IPS-20b (cell line): ENCODE results near the gene CNN2.

ENCODE experiments used
- H3K27ac ChIP-seq: one replicate; pipeline ENCODE4 v1.5.1; 2013; ENCODE audit warnings: low read length
- H3K27me3 ChIP-seq: 2 replicates; pipeline ENCODE4 v1.6.1; 2013; ENCODE audit warnings: mild to moderate bottlenecking, low read length, inconsistent platforms; ENCODE audit not compliant: insufficient read depth
- H3K36me3 ChIP-seq: 2 replicates; pipeline ENCODE4 v1.6.1; 2013; ENCODE audit warnings: low read depth, mild to moderate bottlenecking, inconsistent platforms, low read length, moderate library complexity; ENCODE audit not compliant: insufficient read depth
- H3K4me1 ChIP-seq: 2 replicates; pipeline ENCODE4 v1.6.1; 2013; ENCODE audit warnings: mild to moderate bottlenecking, control low read depth, inconsistent platforms, low read length, moderate library complexity; ENCODE audit not compliant: insufficient read depth
- H3K4me3 ChIP-seq: 2 replicates; pipeline ENCODE4 v1.5.1; 2013; ENCODE audit warnings: mild to moderate bottlenecking, low read length, inconsistent platforms
- H3K9ac ChIP-seq: 2 replicates; pipeline ENCODE4 v1.6.1; 2013; ENCODE audit warnings: low read depth, mild to moderate bottlenecking, inconsistent platforms, low read length, moderate library complexity
- H3K9me3 ChIP-seq: 2 replicates; pipeline ENCODE4 v1.6.1; 2013; ENCODE audit warnings: mild to moderate bottlenecking, low read depth, low read length, inconsistent platforms; ENCODE audit not compliant: insufficient read depth

Gene CNN2

GRCh38 chr19:1007399-1008251 lies 18.8 kb upstream of the CNN2 start:
- Histone ChIP-seq H3K9ac (no peak overlapping the region), H3K4me1 (no peaks in the 10 kb centered on the region), H3K4me3 (no peak overlapping the region), H3K9me3 (no peaks in the 10 kb centered on the region), H3K27me3 (0 out of 2 replicates have a peak, but pooled peaks cover under 1% of the 10 kb centered on the region), H3K27ac (no peak overlapping the region), H3K36me3 (peaks cover 20% of the 10 kb centered on the region; the same call in 1 of the 2 replicates)

GRCh38 chr19:1008268-1009040 lies 18.0 kb upstream of the CNN2 start:
- H3K27me3 ChIP-seq = no peaks in the 10 kb centered on the region
- no peak overlapping the region for H3K27ac ChIP-seq
- no peak overlapping the region for H3K9ac ChIP-seq
- no peaks in the 10 kb centered on the region for H3K9me3 ChIP-seq
- peaks cover 27% of the 10 kb centered on the region for H3K36me3 ChIP-seq
- H3K4me1 ChIP-seq = no peaks in the 10 kb centered on the region
- H3K4me3 ChIP-seq = no peak overlapping the region

GRCh38 chr19:1009041-1009980 lies 17.1 kb upstream of the CNN2 start:
- Histone ChIP-seq H3K9me3 (no peaks in the 10 kb centered on the region), H3K4me1 (no peaks in the 10 kb centered on the region), H3K9ac (no peak overlapping the region), H3K4me3 (no peak overlapping the region), H3K27me3 (no peaks in the 10 kb centered on the region), H3K27ac (no peak overlapping the region), H3K36me3 (peaks cover 36% of the 10 kb centered on the region)

GRCh38 chr19:1009981-1010538 lies 16.3 kb upstream of the CNN2 start:
- no peaks in the 10 kb centered on the region for H3K27me3 ChIP-seq
- H3K9ac ChIP-seq = no peak overlapping the region
- no peak overlapping the region for H3K27ac ChIP-seq
- H3K36me3 ChIP-seq = peaks cover 36% of the 10 kb centered on the region
- no peak overlapping the region for H3K4me3 ChIP-seq
- H3K9me3 ChIP-seq = no peaks in the 10 kb centered on the region
- H3K4me1 ChIP-seq = no peaks in the 10 kb centered on the region

- Histone ChIP-seq H3K9ac (no peak overlapping the region), H3K27me3 (no peaks in the 10 kb centered on the region), H3K36me3 (peaks cover 36% of the 10 kb centered on the region), H3K9me3 (no peaks in the 10 kb centered on the region), H3K4me3 (no peak overlapping the region), H3K27ac (no peak overlapping the region), H3K4me1 (no peaks in the 10 kb centered on the region)
Measured at GRCh38 chr19:1010586-1011510, 15.6 kb upstream of the CNN2 start.

GRCh38 chr19:1011831-1012333 lies 14.5 kb upstream of the CNN2 start:
- H3K4me1 ChIP-seq = peaks cover 6% of the 10 kb centered on the region; the same call in 1 of the 2 replicates
- H3K9me3 ChIP-seq = no peaks in the 10 kb centered on the region
- H3K27ac ChIP-seq = no peak overlapping the region
- no peak overlapping the region for H3K9ac ChIP-seq
- H3K36me3 ChIP-seq = peaks cover 36% of the 10 kb centered on the region
- no peaks in the 10 kb centered on the region for H3K27me3 ChIP-seq
- H3K4me3 ChIP-seq = no peak overlapping the region

- Histone ChIP-seq H3K9ac (no peak overlapping the region), H3K27me3 (no peaks in the 10 kb centered on the region), H3K9me3 (no peaks in the 10 kb centered on the region), H3K4me1 (peaks cover 6% of the 10 kb centered on the region; the same call in 1 of the 2 replicates), H3K27ac (no peak overlapping the region), H3K4me3 (no peak overlapping the region), H3K36me3 (peaks cover 36% of the 10 kb centered on the region)
Measured at GRCh38 chr19:1012334-1012733, 14.1 kb upstream of the CNN2 start.

- Histone ChIP-seq H3K4me3 (no peak overlapping the region), H3K9me3 (no peaks in the 10 kb centered on the region), H3K9ac (no peak overlapping the region), H3K36me3 (peaks cover 40% of the 10 kb centered on the region), H3K4me1 (peaks cover 6% of the 10 kb centered on the region; the same call in 1 of the 2 replicates), H3K27me3 (no peaks in the 10 kb centered on the region), H3K27ac (no peak overlapping the region)
Measured at GRCh38 chr19:1013218-1013617, 13.2 kb upstream of the CNN2 start.

GRCh38 chr19:1014161-1015060 lies 12.0 kb upstream of the CNN2 start:
- Histone ChIP-seq H3K9me3 (no peaks in the 10 kb centered on the region), H3K4me3 (no peak overlapping the region), H3K9ac (no peak overlapping the region), H3K27ac (no peak overlapping the region), H3K27me3 (no peaks in the 10 kb centered on the region), H3K36me3 (peaks cover 42% of the 10 kb centered on the region), H3K4me1 (peaks cover 9% of the 10 kb centered on the region)
